Mucosa of stomach (tissue), 1 donor: ENCODE measurements around the gene HMGCS2.

Source experiments
- H3K27me3 ChIP-seq: one replicate; pipeline ENCODE4 v1.7.0; 2013; ENCODE audit warnings: mild to moderate bottlenecking, low read length; ENCODE audit not compliant: control insufficient read depth, insufficient read depth
- H3K36me3 ChIP-seq: one replicate; pipeline ENCODE4 v1.7.0; 2013; ENCODE audit warnings: low read length; ENCODE audit not compliant: control insufficient read depth, insufficient read depth
- H3K4me1 ChIP-seq: one replicate; pipeline ENCODE4 v1.7.0; 2013; ENCODE audit warnings: mild to moderate bottlenecking, low read length; ENCODE audit not compliant: control insufficient read depth, insufficient read depth
- H3K4me3 ChIP-seq: one replicate; pipeline ENCODE4 v1.7.0; 2013; ENCODE audit warnings: low read length
- H3K9ac ChIP-seq: one replicate; pipeline ENCODE4 v1.7.0; 2013; ENCODE audit warnings: mild to moderate bottlenecking, low read length, moderate library complexity
- H3K9me3 ChIP-seq: one replicate; pipeline ENCODE4 v1.7.0; 2013; ENCODE audit warnings: mild to moderate bottlenecking, low read length, moderate library complexity; ENCODE audit not compliant: control insufficient read depth
- donor health status: Pancreatic carcinoma.

The HMGCS2 gene

GRCh38 chr1:119736649-119737039, 32.1 kb downstream of the HMGCS2 start:
- Histone ChIP-seq H3K4me3 (no peak overlapping the region), H3K36me3 (no peaks in the 10 kb centered on the region), H3K9ac (peak overlapping the region; percentile 54), H3K9me3 (no peaks in the 10 kb centered on the region), H3K4me1 (peaks cover 40% of the 10 kb centered on the region), H3K27me3 (no peaks in the 10 kb centered on the region)

- Histone ChIP-seq H3K36me3 (no peaks in the 10 kb centered on the region), H3K27me3 (no peaks in the 10 kb centered on the region), H3K4me1 (peaks cover 40% of the 10 kb centered on the region), H3K9ac (peak overlapping the region; percentile 38), H3K9me3 (no peaks in the 10 kb centered on the region), H3K4me3 (no peak overlapping the region)
These were observed 33.5 kb downstream of the HMGCS2 start for GRCh38 chr1:119735217-119735616.

- H3K36me3 ChIP-seq, result no peaks in the 10 kb centered on the region
- peaks cover 40% of the 10 kb centered on the region for H3K4me1 ChIP-seq
- no peaks in the 10 kb centered on the region for H3K27me3 ChIP-seq
- no peak overlapping the region for H3K9ac ChIP-seq
- no peaks in the 10 kb centered on the region for H3K9me3 ChIP-seq
- H3K4me3 ChIP-seq, result no peak overlapping the region
These were observed 35.0 kb downstream of the HMGCS2 start for GRCh38 chr1:119733754-119734153.

- Histone ChIP-seq H3K9me3 (no peaks in the 10 kb centered on the region), H3K36me3 (no peaks in the 10 kb centered on the region), H3K27me3 (no peaks in the 10 kb centered on the region), H3K4me1 (peaks cover 37% of the 10 kb centered on the region), H3K9ac (no peak overlapping the region), H3K4me3 (no peak overlapping the region)
These were observed 36.1 kb downstream of the HMGCS2 start for GRCh38 chr1:119732465-119733168.

GRCh38 chr1:119731741-119732430, 36.8 kb downstream of the HMGCS2 start:
- H3K27me3 ChIP-seq, result no peaks in the 10 kb centered on the region
- H3K4me1 ChIP-seq, result peaks cover 29% of the 10 kb centered on the region
- H3K9ac ChIP-seq, result no peak overlapping the region
- no peaks in the 10 kb centered on the region for H3K9me3 ChIP-seq
- no peak overlapping the region for H3K4me3 ChIP-seq
- H3K36me3 ChIP-seq, result no peaks in the 10 kb centered on the region

GRCh38 chr1:119731060-119731459, 37.6 kb downstream of the HMGCS2 start:
- no peak overlapping the region for H3K9ac ChIP-seq
- no peaks in the 10 kb centered on the region for H3K36me3 ChIP-seq
- H3K9me3 ChIP-seq, result no peaks in the 10 kb centered on the region
- H3K27me3 ChIP-seq, result no peaks in the 10 kb centered on the region
- H3K4me1 ChIP-seq, result peaks cover 21% of the 10 kb centered on the region
- H3K4me3 ChIP-seq, result no peak overlapping the region

- no peak overlapping the region for H3K9ac ChIP-seq
- peaks cover 4% of the 10 kb centered on the region for H3K4me1 ChIP-seq
- H3K36me3 ChIP-seq, result no peaks in the 10 kb centered on the region
- H3K9me3 ChIP-seq, result no peaks in the 10 kb centered on the region
- no peaks in the 10 kb centered on the region for H3K27me3 ChIP-seq
- H3K4me3 ChIP-seq, result no peak overlapping the region
These were observed 39.7 kb downstream of the HMGCS2 start for GRCh38 chr1:119729044-119729443.

GRCh38 chr1:119727991-119728390, 40.7 kb downstream of the HMGCS2 start:
- no peak overlapping the region for H3K9ac ChIP-seq
- no peaks in the 10 kb centered on the region for H3K9me3 ChIP-seq
- H3K4me3 ChIP-seq, result no peak overlapping the region
- H3K4me1 ChIP-seq, result peaks cover 4% of the 10 kb centered on the region
- no peaks in the 10 kb centered on the region for H3K27me3 ChIP-seq
- H3K36me3 ChIP-seq, result no peaks in the 10 kb centered on the region

GRCh38 chr1:119725626-119726025, 43.1 kb downstream of the HMGCS2 start:
- Histone ChIP-seq H3K9me3 (no peaks in the 10 kb centered on the region), H3K36me3 (no peaks in the 10 kb centered on the region), H3K4me1 (peaks cover 4% of the 10 kb centered on the region), H3K9ac (no peak overlapping the region), H3K4me3 (no peak overlapping the region), H3K27me3 (no peaks in the 10 kb centered on the region)

- no peaks in the 10 kb centered on the region for H3K9me3 ChIP-seq
- no peak overlapping the region for H3K9ac ChIP-seq
- H3K4me3 ChIP-seq, result no peak overlapping the region
- no peaks in the 10 kb centered on the region for H3K36me3 ChIP-seq
- peaks cover 4% of the 10 kb centered on the region for H3K4me1 ChIP-seq
- no peaks in the 10 kb centered on the region for H3K27me3 ChIP-seq
These were observed 44.0 kb downstream of the HMGCS2 start for GRCh38 chr1:119724611-119725218.

GRCh38 chr1:119721896-119722295, 46.8 kb downstream of the HMGCS2 start:
- no peaks in the 10 kb centered on the region for H3K27me3 ChIP-seq
- no peaks in the 10 kb centered on the region for H3K9me3 ChIP-seq
- no peaks in the 10 kb centered on the region for H3K36me3 ChIP-seq
- no peak overlapping the region for H3K4me3 ChIP-seq
- H3K9ac ChIP-seq, result no peak overlapping the region
- no peaks in the 10 kb centered on the region for H3K4me1 ChIP-seq

- H3K4me3 ChIP-seq, result no peak overlapping the region
- H3K27me3 ChIP-seq, result no peaks in the 10 kb centered on the region
- no peaks in the 10 kb centered on the region for H3K4me1 ChIP-seq
- no peaks in the 10 kb centered on the region for H3K36me3 ChIP-seq
- no peaks in the 10 kb centered on the region for H3K9me3 ChIP-seq
- no peak overlapping the region for H3K9ac ChIP-seq
These were observed 47.8 kb downstream of the HMGCS2 start for GRCh38 chr1:119720866-119721440.
